ENCODE measurements around the gene ZFAND3. TPM values are rescaled to one million over a fixed set of nuclear protein-coding genes. Genes with fewer than 3 reads are reported as not detected.

The ZFAND3 gene
- total and polyA plus RNA-seq, 2 of the 4 experiments (the other 2 are of a cell fraction): 10.9 to 26.7 TPM

- no peaks in the 10 kb centered on the region for H3K9me3 ChIP-seq (ENCODE audit: control insufficient read depth, insufficient read depth, low read length)
- dilution Hi-C loops (cut with HindIII; ENCODE audit: low sequenced_read_pairs, unreplicated experiment): no loop called here
- peaks cover 7% of the 10 kb centered on the region for H3K9me1 ChIP-seq (ENCODE audit: insufficient read depth, low read length)
- no peaks in the 10 kb centered on the region for H3K27me3 ChIP-seq (ENCODE audit: control insufficient read depth, insufficient read depth, low read length)
- H3K4ac ChIP-seq (ENCODE audit: low read depth, low read length): no peak overlapping the region
- peak; percentile 38 for DNase-seq
- no peak overlapping the region for H2AFZ ChIP-seq (replicated peaks; ENCODE audit: low read length, poor library complexity)
- H2AK5ac ChIP-seq (ENCODE audit: low read depth, low read length): no peak overlapping the region
- H4K91ac ChIP-seq (ENCODE audit: insufficient read depth, low read depth, low read length): no peak overlapping the region
- intact Hi-C loops (cut with micrococcal nuclease): no loop called here
- H3K79me1 ChIP-seq (ENCODE audit: low read depth in 1 of 2, low read length in 2 of 2): peaks cover 15 to 66% of the 10 kb centered on the region in 2 experiments; a peak in 3 of 4 replicates
- POLR2A ChIA-PET (ENCODE audit: unreplicated experiment): no interaction called here
- in situ Hi-C loops (cut with MboI; ENCODE audit: low sequenced_read_pairs): no loop called here
- no peak overlapping the region for H3K56ac ChIP-seq (ENCODE audit: extremely low read depth, insufficient read depth, low read length)
- H2BK120ac ChIP-seq (ENCODE audit: low read depth, low read length): no peak overlapping the region
- peaks cover 9% of the 10 kb centered on the region for H3K4me1 ChIP-seq (ENCODE audit: control insufficient read depth, insufficient read depth, low read length)
- H3K23ac ChIP-seq (ENCODE audit: low read depth, low read length): no peak overlapping the region
- no peak overlapping the region for H2AK9ac ChIP-seq (replicated peaks; ENCODE audit: low read depth, low read length, poor library complexity)
- H3K36me3 ChIP-seq (ENCODE audit: control insufficient read depth, insufficient read depth, low read length): no peaks in the 10 kb centered on the region
- no peak overlapping the region for H2BK15ac ChIP-seq (ENCODE audit: low read depth, low read length)
- H4K5ac ChIP-seq (ENCODE audit: low read depth, low read length): no peak overlapping the region
- peak; percentile 35 for ATAC-seq (ENCODE audit: low read depth)
- H3K27ac ChIP-seq (ENCODE audit: insufficient read depth, low read length): no peak overlapping the region
- CTCF ChIA-PET: interaction anchor here (1.0 to 1.2 kb wide), 2 partner anchors 19 to 145 kb away, joined by 3 to 4 read pairs; no protein-coding TSS in a partner anchor
- no peak overlapping the region for H3K4me3 ChIP-seq (ENCODE audit: insufficient read depth, low read depth, low read length)
- no peak overlapping the region for H3K14ac ChIP-seq (replicated peaks; ENCODE audit: low read depth, low read length)
- H3K18ac ChIP-seq (ENCODE audit: low read depth, low read length): no peak overlapping the region
- no CpG with 5 or more reads among the region's 2 CpGs for WGBS, 2 experiments (ENCODE audit: extremely low coverage in 2 of 2, insufficient read length in 1 of 2)
- H3K4me2 ChIP-seq (ENCODE audit: low read depth, low read length): 0 out of 2 replicates have a peak overlapping the region, but pooled peaks have one; percentile 18
- H3K9ac ChIP-seq (ENCODE audit: low read depth, low read length): no peak overlapping the region
- H2BK20ac ChIP-seq (ENCODE audit: low read depth, low read length): no peak overlapping the region
- no peak for TF ChIP-seq POLR2A (IDR thresholded peaks at IDR 0.05; ENCODE audit: low read depth, low read length)
- H2BK5ac ChIP-seq (ENCODE audit: low read depth, low read length, poor library complexity, severe bottlenecking): no peak overlapping the region
- no TSS peak for BruUV-seq (replicated peaks)
- no peak overlapping the region for H4K8ac ChIP-seq (ENCODE audit: low read depth in 2 of 2, low read length in 2 of 2)
- H4K20me1 ChIP-seq (ENCODE audit: insufficient read depth, low read length): peaks cover 53% of the 10 kb centered on the region; the same call in 1 of the 2 replicates
Observed at GRCh38 chr6:37936150-37936549, 116.6 kb downstream of the ZFAND3 start.

Data from IMR-90 (cell line).